Measurements from ENCODE around the gene TSNAXIP1. TPM values are rescaled to one million over a fixed set of nuclear protein-coding genes. Genes with fewer than 3 reads are reported as not detected.

TSNAXIP1 gene
- total RNA-seq = under 1 TPM in 1 of 4 donors, not detected in 3; 0.55 TPM

DNA sequence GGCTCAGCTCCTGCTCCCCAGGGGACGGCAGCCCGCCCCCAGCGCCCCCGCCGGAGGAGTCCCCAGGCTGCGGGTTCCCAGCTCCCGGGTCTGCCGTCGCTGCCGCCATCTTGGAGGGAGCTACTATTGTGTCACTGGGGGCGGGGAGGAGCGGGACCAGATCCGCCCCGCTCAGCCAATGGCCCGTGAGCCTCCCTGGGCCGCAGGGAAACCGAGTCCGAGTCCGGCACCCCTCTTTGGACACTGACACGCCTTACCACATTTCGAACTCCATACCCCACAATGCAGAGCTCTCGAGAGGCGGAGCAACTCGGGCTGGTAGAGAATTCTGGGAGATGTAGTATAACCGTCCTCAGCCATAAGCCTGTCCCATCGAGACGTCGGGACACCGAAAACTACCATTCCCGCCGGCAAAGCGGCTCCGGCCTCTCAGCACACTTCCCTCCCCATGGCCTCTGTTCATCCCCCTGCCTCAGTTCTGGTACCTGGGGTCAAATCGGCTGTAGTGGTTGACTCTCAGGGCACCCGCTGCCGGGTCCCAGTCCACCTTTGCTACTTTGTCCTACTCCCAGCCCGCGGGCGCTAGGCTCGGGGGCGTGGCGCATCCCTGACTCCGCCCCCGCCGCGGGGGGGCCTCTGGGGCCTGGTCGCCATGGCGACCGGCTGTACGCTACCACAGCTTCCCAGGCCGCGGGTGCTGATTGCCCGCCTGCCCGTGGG lies at the start of gene TSNAXIP1, which contains the start of gene RANBP10:
TSNAXIP1 (plus strand) TSS at position 462 of the 720 bp plus-strand sequence. CDS start 261 bp downstream, outside the sequence.
RANBP10 (minus strand) TSS at position 133 of the 720 bp plus-strand sequence; CDS start at position 109, 24 bp downstream.
- in situ Hi-C loops (cut with MboI; ENCODE audit: low pct_ligation_motif_present in 1 of 4, low pct_unique_long_range_greater_than_20kb in 1 of 4, low sequenced_read_pairs in 3 of 4) = no loop called here
- TF ChIP-seq EP300 (IDR thresholded peaks at IDR 0.05; ENCODE audit: low read depth) (no peak), CTCF (IDR thresholded peaks at IDR 0.05) (no peak), POLR2A (IDR thresholded peaks at IDR 0.05) (peak; percentile 84), POLR2AphosphoS5 (IDR thresholded peaks at IDR 0.05) (peak; percentile 86 to 92 (median 90))
- H3K27ac ChIP-seq = peak within 1 kb of the TSS; percentile 79 to 89 (median 85)
- intact Hi-C loops (cut with DNase I; ENCODE audit: low total_unique reads) = no loop called here
- 0% methylated on average over 42 of the region's 54 CpGs; no CpG with 5 or more reads in 1 of the 2 donors for WGBS, 2 donors (ENCODE audit: low coverage in 1 of 2)
- peaks cover 10 to 25% (median 16%) of the 10 kb centered on the region in 4 donors for H3K4me1 ChIP-seq
- H3K4me3 ChIP-seq = peak within 1 kb of the TSS; percentile 76 to 97 (median 79)
- H3K36me3 ChIP-seq = no peaks in the 10 kb centered on the region
- no peaks in the 10 kb centered on the region for H3K27me3 ChIP-seq
- DNase-seq = peak; percentile 97
- no peaks in the 10 kb centered on the region for H3K9me3 ChIP-seq

- in situ Hi-C loops (cut with MboI; ENCODE audit: low pct_ligation_motif_present in 1 of 4, low pct_unique_long_range_greater_than_20kb in 1 of 4, low sequenced_read_pairs in 3 of 4) = no loop called here
- intact Hi-C loops (cut with DNase I; ENCODE audit: low total_unique reads) = no loop called here
- H3K27me3 ChIP-seq = no peaks in the 10 kb centered on the region
- DNase-seq = no peak
- 80 to 94% methylated on average over 1 to 3 of the region's 3 CpGs for WGBS, 2 donors (ENCODE audit: low coverage in 1 of 2)
- H3K9me3 ChIP-seq = no peaks in the 10 kb centered on the region
- no peak overlapping the region for H3K27ac ChIP-seq
- TF ChIP-seq POLR2A (IDR thresholded peaks at IDR 0.05) = no peak
- TF ChIP-seq CTCF (IDR thresholded peaks at IDR 0.05) = no peak
- no peak for TF ChIP-seq POLR2AphosphoS5 (IDR thresholded peaks at IDR 0.05)
- TF ChIP-seq EP300 (IDR thresholded peaks at IDR 0.05; ENCODE audit: low read depth) = no peak
- H3K4me1 ChIP-seq = peaks cover 0 to 9% (median 5%) of the 10 kb centered on the region in 4 donors
- no peaks in the 10 kb centered on the region for H3K36me3 ChIP-seq
- H3K4me3 ChIP-seq = no peak overlapping the region
Measured at GRCh38 chr16:67758006-67758405, 48.7 kb upstream of the TSNAXIP1 start.

- WGBS, 2 donors (ENCODE audit: low coverage in 1 of 2) = 89% methylated on average over 7 of the region's 7 CpGs; no CpG with 5 or more reads in 1 of the 2 donors
- no peaks in the 10 kb centered on the region for H3K27me3 ChIP-seq
- no peak for DNase-seq
- H3K4me1 ChIP-seq = peaks cover 0 to 9% (median 5%) of the 10 kb centered on the region in 4 donors
- H3K36me3 ChIP-seq = no peaks in the 10 kb centered on the region
- in situ Hi-C loops (cut with MboI; ENCODE audit: low pct_ligation_motif_present in 1 of 4, low pct_unique_long_range_greater_than_20kb in 1 of 4, low sequenced_read_pairs in 3 of 4) (no loop called here), intact Hi-C loops (cut with DNase I; ENCODE audit: low total_unique reads) (no loop called here)
- no peak overlapping the region for H3K4me3 ChIP-seq
- H3K9me3 ChIP-seq = no peaks in the 10 kb centered on the region
- TF ChIP-seq EP300 (IDR thresholded peaks at IDR 0.05; ENCODE audit: low read depth) = no peak
- no peak for TF ChIP-seq CTCF (IDR thresholded peaks at IDR 0.05)
- TF ChIP-seq POLR2AphosphoS5 (IDR thresholded peaks at IDR 0.05) = no peak
- TF ChIP-seq POLR2A (IDR thresholded peaks at IDR 0.05) = no peak
- no peak overlapping the region for H3K27ac ChIP-seq
Measured at GRCh38 chr16:67758966-67759365, 47.7 kb upstream of the TSNAXIP1 start.

- H3K27me3 ChIP-seq = no peaks in the 10 kb centered on the region
- peaks cover 0 to 9% (median 5%) of the 10 kb centered on the region in 4 donors for H3K4me1 ChIP-seq
- WGBS, 2 donors (ENCODE audit: low coverage in 1 of 2) = 60 to 100% methylated on average over 1 to 8 of the region's 8 CpGs
- H3K9me3 ChIP-seq = no peaks in the 10 kb centered on the region
- in situ Hi-C loops (cut with MboI; ENCODE audit: low pct_ligation_motif_present in 1 of 4, low pct_unique_long_range_greater_than_20kb in 1 of 4, low sequenced_read_pairs in 3 of 4) (no loop called here), intact Hi-C loops (cut with DNase I; ENCODE audit: low total_unique reads) (no loop called here)
- H3K27ac ChIP-seq = no peak overlapping the region
- H3K36me3 ChIP-seq = no peaks in the 10 kb centered on the region
- TF ChIP-seq POLR2A (IDR thresholded peaks at IDR 0.05) (no peak), POLR2AphosphoS5 (IDR thresholded peaks at IDR 0.05) (no peak), EP300 (IDR thresholded peaks at IDR 0.05; ENCODE audit: low read depth) (no peak), CTCF (IDR thresholded peaks at IDR 0.05) (no peak)
- H3K4me3 ChIP-seq = no peak overlapping the region
- no peak for DNase-seq
Measured at GRCh38 chr16:67760206-67760955, 46.3 kb upstream of the TSNAXIP1 start.
